HL-60/S4 (cell line): ENCODE measurements around the gene FBP1.

Source experiments
- in situ Hi-C: fragments of 300-500 bp; cut with MboI; formaldehyde crosslinking; loops from 2 replicates; pipeline ENCODE4 v1.14.3; 2022; ENCODE audit warnings: low sequenced_read_pairs

The FBP1 gene

DNA sequence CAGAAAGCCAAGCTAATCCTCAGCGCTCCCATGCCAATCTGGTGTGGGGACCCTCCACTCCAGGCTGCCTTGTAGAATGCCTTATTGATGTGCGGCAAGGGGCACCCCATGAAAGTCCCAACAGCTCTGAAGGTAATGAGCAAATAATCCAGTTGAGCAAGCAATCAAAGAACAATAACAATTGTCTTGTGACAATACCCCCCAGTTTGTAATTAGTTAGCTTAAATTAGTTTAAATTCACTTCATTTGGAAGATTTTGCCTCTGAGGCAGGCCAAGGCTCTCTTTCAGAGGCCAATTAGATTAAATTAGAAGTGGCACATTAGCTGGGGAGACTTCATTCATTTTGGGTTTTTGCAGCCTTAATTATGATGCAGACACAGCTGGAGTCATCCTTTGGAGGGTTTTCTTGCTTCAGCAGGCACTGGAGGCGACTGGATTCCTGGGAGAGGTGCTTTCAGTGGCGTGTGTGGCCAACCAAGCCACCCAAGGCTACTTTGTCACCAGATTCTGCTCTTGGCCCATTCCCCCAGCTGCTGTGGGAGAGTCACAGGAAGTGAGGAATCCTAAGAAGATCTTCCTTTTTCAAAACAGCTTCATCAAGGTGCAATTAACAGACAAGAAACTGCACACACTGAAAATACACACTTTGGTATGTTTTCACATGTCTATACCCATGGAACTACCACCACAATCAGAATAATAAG is 17.9 kb upstream of the FBP1 start:
- in situ Hi-C loops, result no loop called here

GRCh38 chr9:94656200-94656599 is 16.9 kb upstream of the FBP1 start:
- in situ Hi-C loops, result no loop called here

GRCh38 chr9:94655739-94656138 is 16.4 kb upstream of the FBP1 start:
- in situ Hi-C loops, result no loop called here

DNA sequence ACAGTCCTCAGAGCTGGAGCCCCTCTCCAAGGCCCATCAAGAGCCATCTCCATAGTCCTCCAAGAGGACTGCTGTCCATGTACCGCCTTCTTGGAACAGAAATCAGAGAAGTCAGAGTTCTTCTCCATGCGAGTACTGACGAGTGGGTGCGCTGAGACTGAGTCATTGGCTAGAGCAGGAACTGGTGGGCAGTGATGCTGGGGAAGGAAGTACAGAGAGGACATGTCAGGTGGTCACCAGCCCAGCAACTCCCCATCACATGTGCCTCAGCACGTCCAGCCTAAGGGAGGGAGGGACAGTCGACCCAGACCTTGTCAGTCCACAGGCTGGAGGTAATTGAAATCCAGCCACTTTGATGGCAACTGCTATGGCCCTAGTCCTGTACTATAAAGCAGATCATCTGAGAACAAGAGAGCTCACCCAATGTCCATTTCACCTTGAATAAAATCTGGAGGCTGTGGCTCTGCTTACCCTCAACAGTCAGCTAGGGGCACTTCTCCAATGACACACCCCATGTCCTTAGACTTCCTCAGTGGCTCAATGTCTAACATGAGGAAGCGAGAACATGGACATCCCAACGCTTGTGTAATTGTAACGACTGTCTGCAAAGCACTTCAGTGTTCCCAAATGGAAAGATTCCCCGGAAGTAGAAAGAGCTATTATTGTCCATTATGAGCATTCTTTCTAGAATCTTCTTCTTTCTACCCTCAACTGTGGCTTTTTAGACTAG is 15.0 kb upstream of the FBP1 start:
- in situ Hi-C loops, result no loop called here

- in situ Hi-C loops, result no loop called here
Measured at GRCh38 chr9:94650949-94651348, 11.6 kb upstream of the FBP1 start.

- in situ Hi-C loops, result no loop called here
Measured at GRCh38 chr9:94649100-94649819, 9.9 kb upstream of the FBP1 start.

GRCh38 chr9:94648185-94648584 is 8.9 kb upstream of the FBP1 start:
- in situ Hi-C loops, result no loop called here

DNA sequence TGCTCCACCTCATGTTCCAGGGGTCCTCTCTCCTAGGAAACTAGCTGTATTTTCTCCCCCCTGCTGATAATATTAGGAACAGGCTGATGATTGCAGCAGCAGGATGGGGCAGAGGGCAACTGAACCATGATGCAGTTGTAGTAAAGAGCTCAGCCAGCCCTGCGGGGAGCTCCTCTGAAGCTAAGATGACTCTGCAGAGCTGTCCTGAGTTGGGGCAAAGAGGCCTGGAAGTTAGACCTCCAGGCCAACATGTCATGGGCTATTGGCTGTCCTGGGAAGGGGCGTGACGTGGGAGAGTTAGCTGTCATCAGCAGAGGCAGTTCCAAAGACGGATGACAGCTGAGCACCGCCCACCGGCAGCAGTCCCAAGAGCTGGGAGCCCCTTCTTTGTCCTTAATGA is 6.6 kb upstream of the FBP1 start:
- in situ Hi-C loops, result no loop called here

- in situ Hi-C loops, result no loop called here
Measured at GRCh38 chr9:94644543-94644942, 5.2 kb upstream of the FBP1 start.

DNA sequence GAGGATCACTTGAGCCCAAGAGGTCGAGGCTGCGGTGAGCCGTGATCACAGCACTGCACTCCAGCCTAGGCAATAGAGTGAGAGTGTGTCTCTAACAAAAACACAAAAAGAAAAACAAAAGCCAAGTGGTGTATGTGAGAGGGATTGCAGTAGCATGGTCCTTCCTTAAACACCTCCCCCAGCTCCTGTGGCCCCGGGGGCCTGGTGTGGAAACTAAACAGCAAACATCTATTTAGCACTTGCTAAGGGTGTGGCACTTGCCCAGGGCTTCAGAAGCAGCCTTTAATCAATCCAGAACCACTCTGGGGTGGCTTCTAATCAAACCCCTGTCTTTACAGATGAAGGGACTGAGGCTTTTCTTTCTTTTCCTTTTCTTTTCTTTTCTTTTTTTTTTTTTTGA is 4.4 kb upstream of the FBP1 start:
- in situ Hi-C loops, result no loop called here

- in situ Hi-C loops, result no loop called here
Measured at GRCh38 chr9:94643176-94643575, 3.9 kb upstream of the FBP1 start.

GRCh38 chr9:94642501-94642900 is 3.2 kb upstream of the FBP1 start:
- in situ Hi-C loops, result no loop called here

DNA sequence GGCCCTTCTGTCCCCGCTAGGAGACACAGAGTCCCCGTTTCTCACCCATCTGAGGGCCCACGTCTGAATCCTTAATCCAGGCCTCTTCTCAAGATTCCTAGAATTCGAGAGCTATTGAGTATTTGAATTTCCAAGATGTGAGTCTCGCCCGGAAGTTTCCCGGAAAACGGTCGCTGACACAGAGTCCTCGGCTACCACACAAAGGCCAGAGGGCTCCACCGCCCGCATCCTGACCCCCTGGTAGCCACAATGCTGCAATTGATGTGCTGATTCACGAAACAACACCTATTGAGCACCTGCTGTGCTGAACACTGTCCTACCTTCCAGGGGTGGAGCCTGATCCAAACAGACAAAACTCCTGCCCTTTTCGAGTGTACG is 670 bp upstream of the FBP1 start:
- in situ Hi-C loops, result no loop called here

GRCh38 chr9:94638335-94639060 is 820 bp downstream of the FBP1 start:
- in situ Hi-C loops, result no loop called here

DNA sequence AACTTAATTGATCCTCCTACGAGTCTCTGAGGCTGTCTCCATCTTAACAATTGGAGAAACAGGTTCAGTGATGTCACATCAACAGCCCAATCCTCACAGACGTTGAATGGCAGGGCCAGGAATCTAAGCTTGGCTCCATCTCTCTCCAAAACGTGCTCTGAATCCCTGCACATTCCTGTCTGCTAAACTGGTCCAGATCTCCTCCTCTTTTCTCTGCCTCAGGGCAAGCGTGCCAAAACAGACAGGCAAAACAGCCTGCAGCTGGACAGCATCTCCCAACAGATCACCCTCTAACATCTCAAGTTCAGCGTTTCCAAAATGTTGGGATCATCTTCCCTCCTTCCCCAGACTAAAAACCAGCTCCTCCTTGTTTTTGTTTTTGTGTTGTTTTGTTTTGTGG is 6.6 kb downstream of the FBP1 start:
- in situ Hi-C loops, result no loop called here

GRCh38 chr9:94631599-94631998 is 7.7 kb downstream of the FBP1 start:
- in situ Hi-C loops, result no loop called here

DNA sequence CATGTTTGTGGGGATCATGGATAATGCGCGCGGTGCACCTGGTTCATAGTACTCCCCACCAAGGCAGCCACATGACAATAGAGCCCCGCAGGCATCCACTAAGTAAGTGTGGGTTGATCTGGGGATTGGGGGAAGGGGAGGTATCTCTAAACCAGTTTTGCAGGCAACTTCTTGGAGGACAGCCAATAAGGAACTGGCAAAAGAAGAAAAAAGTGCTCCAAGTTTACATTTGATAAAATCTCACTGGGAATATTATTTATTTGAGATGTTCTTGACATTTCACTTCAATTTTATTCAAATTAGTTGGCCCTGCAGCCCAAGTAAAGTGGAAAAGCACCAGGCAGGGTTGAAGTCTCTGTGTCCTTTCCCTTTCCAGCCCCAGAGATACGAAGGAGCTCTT is 8.5 kb downstream of the FBP1 start:
- in situ Hi-C loops, result no loop called here

DNA sequence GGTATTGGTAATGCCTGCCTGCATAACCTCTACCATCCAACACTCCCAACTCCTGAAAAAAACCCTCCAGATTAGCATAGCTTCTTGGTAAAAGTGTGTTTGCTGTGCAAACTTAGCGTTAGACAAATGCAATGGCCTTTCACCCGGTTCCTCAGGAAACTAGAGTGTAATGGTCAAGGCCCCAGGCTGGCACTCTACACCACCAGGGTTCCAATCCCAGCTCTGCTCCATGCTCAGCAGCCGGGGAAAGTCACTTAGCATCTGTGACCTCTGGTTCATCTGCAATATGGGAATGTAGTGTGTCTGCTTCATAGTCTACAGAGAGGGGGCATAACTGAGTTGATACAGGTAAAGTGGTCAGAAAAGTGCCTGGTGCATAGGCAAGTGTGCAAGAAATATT is 9.0 kb downstream of the FBP1 start:
- in situ Hi-C loops, result no loop called here

GRCh38 chr9:94627287-94627686 is 12.0 kb downstream of the FBP1 start:
- in situ Hi-C loops, result no loop called here

DNA sequence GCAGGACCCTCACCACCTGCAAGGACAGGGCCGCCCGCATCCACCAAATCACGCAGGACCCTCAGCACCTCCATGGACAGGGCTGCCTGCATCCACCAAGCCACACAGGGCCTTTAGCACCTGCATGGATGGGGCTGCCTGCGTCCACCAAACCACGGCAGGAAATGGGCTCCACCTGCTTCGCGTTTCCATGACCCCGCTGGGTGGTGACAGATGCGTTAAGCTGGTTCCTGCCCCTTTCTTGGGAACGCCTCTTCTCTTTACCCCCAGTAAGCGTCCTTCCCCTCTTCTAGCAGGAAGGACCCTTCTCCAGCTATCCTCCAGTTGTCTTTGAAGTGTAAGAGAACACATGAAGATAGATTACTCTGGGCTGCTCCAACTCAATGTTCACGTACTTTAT is 13.5 kb downstream of the FBP1 start:
- in situ Hi-C loops, result no loop called here

- in situ Hi-C loops, result no loop called here
Measured at GRCh38 chr9:94624629-94625028, 14.7 kb downstream of the FBP1 start.
